ENCODE measurements around the gene NOD2. TPM values are rescaled to one million over a fixed set of nuclear protein-coding genes. Genes with fewer than 3 reads are reported as not detected.

The NOD2 gene
- total RNA-seq, 2 experiments from 2014 or later, result 0.78 to 1.2 TPM

- DNase-seq, result no peak
- Mint-ChIP-seq H3K27ac (peak overlapping the region; percentile 25), H3K36me3 (peaks cover 51% of the 10 kb centered on the region), H3K4me3 (no peak overlapping the region), H3K27me3 (no peaks in the 10 kb centered on the region), H3K4me1 (peaks cover 29% of the 10 kb centered on the region), H3K9me3 (no peaks in the 10 kb centered on the region)
These were observed 87.6 kb downstream of the NOD2 start for GRCh38 chr16:50781043-50781442.

GRCh38 chr16:50781518-50781917 is 88.1 kb downstream of the NOD2 start:
- H3K36me3 Mint-ChIP-seq, result peaks cover 56% of the 10 kb centered on the region
- peaks cover 29% of the 10 kb centered on the region for H3K4me1 Mint-ChIP-seq
- peak overlapping the region; percentile 25 for H3K27ac Mint-ChIP-seq
- H3K4me3 Mint-ChIP-seq, result no peak overlapping the region
- no peaks in the 10 kb centered on the region for H3K9me3 Mint-ChIP-seq
- no peak for DNase-seq
- H3K27me3 Mint-ChIP-seq, result no peaks in the 10 kb centered on the region

Other genes starting within 250 kb of the NOD2 start
- under 1 TPM; 0.86 to 0.87 TPM for gene NKD1, start 145.2 kb upstream of the NOD2 start, total RNA-seq
- gene SNX20, start 12.3 kb upstream of the NOD2 start, total RNA-seq, result 10 to 100 TPM; 25.8 to 26.0 TPM
- gene CYLD, start 48.5 kb downstream of the NOD2 start, total RNA-seq, result 10 to 100 TPM; 94.3 to 97.9 TPM

Data from activated naive CD8-positive, alpha-beta T cell treated with anti-CD3 and anti-CD28 coated beads for 36 hours (primary cell).